Smooth muscle cell of the coronary artery (primary cell): ENCODE measurements around the gene CD151. TPM values are rescaled to one million over a fixed set of nuclear protein-coding genes. Genes with fewer than 3 reads are reported as not detected.

Source experiments
- total RNA-seq: library from RNA; depleted of rRNA; stranded (reverse); fragments of >200 nt; gene quantifications from 2 replicates; pipeline ENCODE4 v1.2.3, GENCODE V29; 2014; ENCODE audit warnings: low replicate concordance

Gene CD151
- total RNA-seq, result 669 and 785 TPM in 2 replicates

GRCh38 chr11:832529-833113 is at the start of gene CD151:
TSS of gene CD151 (plus strand) at chr11:832952. CDS start at chr11:836070, 3,118 bp downstream.

GRCh38 chr11:789943-790342 is 42.8 kb upstream of the CD151 start, which contains the start of gene CEND1:
TSS of gene CEND1 (minus strand) at chr11:790090. CDS start at chr11:788576, 1,514 bp downstream.

GRCh38 chr11:798093-798713 is 34.5 kb upstream of the CD151 start, which contains the start of gene SLC25A22:
TSS of gene SLC25A22 (minus strand) at chr11:798281. CDS start at chr11:795006, 3,275 bp downstream.

GRCh38 chr11:809287-810039 is 23.3 kb upstream of the CD151 start, which contains the start of gene RPLP2:
TSS of gene RPLP2 (plus strand) at chr11:809967. CDS start at chr11:810235, 268 bp downstream.

GRCh38 chr11:818396-819128 is 14.2 kb upstream of the CD151 start, which contains the start of gene PNPLA2:
TSS of gene PNPLA2 (plus strand) at chr11:818914. CDS start at chr11:819719, 805 bp downstream.

GRCh38 chr11:827897-828192 is 4.9 kb upstream of the CD151 start, which contains the start of gene CRACR2B:
TSS of gene CRACR2B (plus strand) at chr11:827919. CDS start at chr11:828608, 689 bp downstream.

GRCh38 chr11:842370-843002 is 9.7 kb downstream of the CD151 start, which contains the start of the genes POLR2L and TSPAN4:
TSS of gene POLR2L (minus strand) at chr11:842529. CDS start at chr11:842508, 21 bp downstream.
TSS of gene TSPAN4 (plus strand) at chr11:842852. CDS start at chr11:850305, 7,453 bp downstream.

Other genes with a start within 250 kb of the CD151 start
- gene IRF7, start 217.0 kb upstream of the CD151 start, total RNA-seq, result 3.7 and 7.7 TPM in 2 replicates
- gene CDHR5, start 208.0 kb upstream of the CD151 start, total RNA-seq, result not detected in 2 replicates
- gene SCT, start 205.8 kb upstream of the CD151 start, total RNA-seq, result not detected in 2 replicates
- gene DRD4, start 195.7 kb upstream of the CD151 start, total RNA-seq, result not detected in 2 replicates
- gene DEAF1, start 137.7 kb upstream of the CD151 start, total RNA-seq, result 29.6 and 31.8 TPM in 2 replicates
- gene TMEM80, start 137.1 kb upstream of the CD151 start, total RNA-seq, result 2.9 and 5.7 TPM in 2 replicates
- 44.3 and 83.2 TPM in 2 replicates for gene EPS8L2, start 126.7 kb upstream of the CD151 start, total RNA-seq
- 69.4 and 177 TPM in 2 replicates for gene TALDO1, start 85.5 kb upstream of the CD151 start, total RNA-seq
- gene GATD1, start 55.5 kb upstream of the CD151 start, total RNA-seq, result 17.4 and 20.2 TPM in 2 replicates
- gene CEND1, start 42.9 kb upstream of the CD151 start, total RNA-seq, result 0.23 TPM in 1 of 2 replicates, not detected in the other
- gene SLC25A22, start 34.7 kb upstream of the CD151 start, total RNA-seq, result 5.1 and 21.5 TPM in 2 replicates
- gene PIDD1, start 27.7 kb upstream of the CD151 start, total RNA-seq, result 3.4 and 4.0 TPM in 2 replicates
- 397 and 872 TPM in 2 replicates for gene RPLP2, start 23.0 kb upstream of the CD151 start, total RNA-seq
- 17.1 and 21.4 TPM in 2 replicates for gene PNPLA2, start 14.0 kb upstream of the CD151 start, total RNA-seq
- 0.45 and 0.70 TPM in 2 replicates for gene CRACR2B, start 5.0 kb upstream of the CD151 start, total RNA-seq
- gene POLR2L, start 9.6 kb downstream of the CD151 start, total RNA-seq, result 262 and 474 TPM in 2 replicates
- 102 and 297 TPM in 2 replicates for gene TSPAN4, start 9.9 kb downstream of the CD151 start, total RNA-seq
- gene CHID1, start 77.9 kb downstream of the CD151 start, total RNA-seq, result 44.0 and 50.9 TPM in 2 replicates
- gene AP2A2, start 92.9 kb downstream of the CD151 start, total RNA-seq, result 19.6 and 28.2 TPM in 2 replicates
- not detected in 2 replicates for gene MUC6, start 203.8 kb downstream of the CD151 start, total RNA-seq
- gene MUC2, start 241.9 kb downstream of the CD151 start, total RNA-seq, result not detected in 2 replicates